Measurements from ENCODE around the gene SLC35G1.

The SLC35G1 gene

GRCh38 chr10:93893646-93894515 is at the start of gene SLC35G1:
TSS of gene SLC35G1 (plus strand) at chr10:93893978. CDS start at chr10:93894034, 56 bp downstream.
- DNase-seq, result peak; percentile 42

- DNase-seq, result no peak
Observed at GRCh38 chr10:93844979-93845626, 48.7 kb upstream of the SLC35G1 start.

GRCh38 chr10:93849593-93849992 is 44.2 kb upstream of the SLC35G1 start:
- DNase-seq, result no peak

DNA sequence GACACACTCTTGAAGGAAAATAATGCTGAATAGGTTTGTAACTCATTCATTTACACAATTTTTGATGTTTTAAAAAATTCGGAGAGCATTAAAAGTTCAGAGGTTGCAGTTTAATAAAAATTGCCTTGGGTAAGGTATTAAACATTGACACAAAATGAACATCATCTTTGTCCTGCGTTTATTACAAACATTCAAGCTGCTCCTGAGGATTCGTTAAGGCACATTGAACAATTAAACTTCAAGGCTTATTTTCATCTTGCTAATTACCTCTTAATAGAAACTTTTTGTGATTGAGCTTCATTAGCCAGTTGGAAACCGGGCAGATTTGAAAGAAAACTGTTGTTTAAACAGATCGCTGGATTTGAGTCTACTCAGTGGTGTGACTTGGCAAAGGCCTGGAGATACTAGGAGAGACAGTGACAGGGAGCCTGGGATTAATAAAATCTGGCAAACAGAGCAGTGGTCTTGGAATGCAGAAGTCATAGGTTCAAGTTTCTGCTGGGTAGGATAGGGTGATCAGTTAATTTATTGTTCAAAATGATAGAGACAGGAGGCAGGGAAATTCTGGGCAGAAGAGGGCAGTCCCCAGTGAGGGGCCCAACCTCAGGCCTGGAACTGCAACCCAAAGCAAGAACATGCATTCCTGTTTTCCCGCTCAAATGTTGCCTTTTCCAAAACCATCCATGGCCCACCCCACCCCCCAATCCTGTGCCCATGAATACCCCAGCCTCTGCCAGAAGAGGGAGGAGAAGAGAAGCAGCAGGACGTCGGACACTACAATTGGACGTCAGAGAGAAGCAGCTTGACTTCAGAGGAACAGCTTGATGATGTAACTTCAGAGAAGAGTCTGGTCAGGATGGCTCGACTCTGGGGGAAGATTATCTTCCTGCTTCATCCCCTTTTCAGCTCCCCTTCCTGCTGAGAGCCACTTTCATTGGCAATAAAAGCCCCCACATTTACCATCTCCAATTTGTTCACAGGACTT is 43.5 kb upstream of the SLC35G1 start:
- no peak for DNase-seq

- DNase-seq, result no peak
Observed at GRCh38 chr10:93851169-93851568, 42.6 kb upstream of the SLC35G1 start.

- no peak for DNase-seq
Observed at GRCh38 chr10:93852476-93853095, 41.2 kb upstream of the SLC35G1 start.

DNA sequence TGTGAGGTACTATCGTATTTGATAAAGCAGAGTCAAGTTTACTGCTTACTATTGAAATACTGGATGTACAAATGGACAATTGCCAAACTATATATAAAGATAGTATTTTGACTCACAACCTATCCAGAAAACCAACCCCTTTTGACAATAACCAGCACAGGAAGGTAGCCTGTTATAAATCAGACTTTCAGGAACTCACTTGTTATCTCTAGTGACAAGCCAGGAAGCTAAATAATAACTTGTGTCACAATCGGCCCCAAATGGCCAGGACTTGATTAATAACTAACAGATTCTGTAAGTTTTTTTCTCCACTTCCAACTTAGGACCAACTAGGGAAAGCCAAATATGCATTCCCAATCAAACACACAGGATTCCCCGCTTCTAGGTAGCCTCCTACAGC is 38.8 kb upstream of the SLC35G1 start:
- DNase-seq, result no peak

- DNase-seq, result no peak
Observed at GRCh38 chr10:93856349-93857145, 37.2 kb upstream of the SLC35G1 start.

- DNase-seq, result peak; percentile 25
Observed at GRCh38 chr10:93859049-93859655, 34.6 kb upstream of the SLC35G1 start.

DNA sequence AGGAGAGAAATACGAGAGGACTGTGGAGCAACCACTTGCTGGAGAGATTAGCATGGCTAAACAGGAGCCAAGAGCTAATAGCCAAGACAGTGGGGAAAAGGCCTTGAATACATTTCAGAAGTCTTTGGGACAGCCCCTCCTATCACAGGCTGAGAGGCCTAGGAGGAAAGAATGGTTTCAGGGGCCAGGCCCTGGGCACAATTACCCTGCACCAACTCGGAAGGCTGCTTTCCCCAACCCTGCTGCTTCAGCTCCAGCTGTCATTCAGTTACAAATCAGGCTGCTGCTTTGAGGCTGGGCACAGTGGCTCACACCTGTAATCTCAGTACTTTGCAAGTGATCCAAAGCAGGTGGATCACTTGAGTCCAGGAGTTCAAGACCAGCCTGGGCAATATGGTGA is 32.0 kb upstream of the SLC35G1 start:
- DNase-seq, result no peak

- no peak for DNase-seq
Observed at GRCh38 chr10:93865794-93866425, 27.9 kb upstream of the SLC35G1 start.

DNA sequence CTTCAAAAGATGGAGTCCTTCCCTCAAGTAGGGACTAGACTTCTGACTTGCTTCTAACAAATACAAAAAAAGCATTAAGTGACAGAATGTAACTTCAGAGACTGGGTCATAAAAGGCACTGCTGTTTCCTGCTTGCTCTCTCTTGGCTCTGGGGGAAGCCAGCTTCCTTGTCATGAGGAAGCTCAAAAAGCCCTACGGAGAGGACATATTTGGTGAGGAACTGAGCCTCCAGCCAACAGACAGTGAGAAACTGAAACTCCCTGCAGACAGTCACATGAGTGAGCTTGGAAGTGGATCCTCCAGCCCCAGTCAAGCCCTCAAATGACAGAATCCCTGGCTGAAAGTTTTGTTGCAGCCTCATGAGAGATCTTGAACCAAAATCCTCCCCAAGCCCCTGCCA is 26.3 kb upstream of the SLC35G1 start:
- no peak for DNase-seq

DNA sequence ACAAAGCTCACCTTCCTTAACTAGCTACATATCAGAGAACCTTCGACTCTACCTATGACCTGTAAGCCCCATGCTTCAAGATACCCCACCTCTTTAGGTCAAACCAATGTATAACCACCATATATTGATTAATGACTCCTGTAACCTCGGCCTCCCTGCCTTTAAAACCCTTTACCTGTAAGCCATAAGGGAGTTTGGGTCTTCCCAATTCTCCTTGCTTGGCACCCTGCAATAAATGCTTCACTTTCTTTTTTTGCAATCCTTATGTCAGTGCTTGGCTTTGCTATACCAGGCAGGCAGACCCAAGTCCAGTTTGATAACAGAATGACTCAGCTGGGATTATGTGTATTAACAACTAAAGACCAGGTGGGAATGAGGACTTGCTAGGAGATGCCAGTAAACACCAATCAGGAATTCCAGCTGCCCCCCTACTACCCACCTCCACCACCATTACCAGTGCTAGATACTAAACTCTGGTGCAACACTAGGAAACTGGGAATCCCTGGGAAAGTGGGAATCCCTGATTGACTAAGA is 22.0 kb upstream of the SLC35G1 start:
- DNase-seq, result no peak

DNA sequence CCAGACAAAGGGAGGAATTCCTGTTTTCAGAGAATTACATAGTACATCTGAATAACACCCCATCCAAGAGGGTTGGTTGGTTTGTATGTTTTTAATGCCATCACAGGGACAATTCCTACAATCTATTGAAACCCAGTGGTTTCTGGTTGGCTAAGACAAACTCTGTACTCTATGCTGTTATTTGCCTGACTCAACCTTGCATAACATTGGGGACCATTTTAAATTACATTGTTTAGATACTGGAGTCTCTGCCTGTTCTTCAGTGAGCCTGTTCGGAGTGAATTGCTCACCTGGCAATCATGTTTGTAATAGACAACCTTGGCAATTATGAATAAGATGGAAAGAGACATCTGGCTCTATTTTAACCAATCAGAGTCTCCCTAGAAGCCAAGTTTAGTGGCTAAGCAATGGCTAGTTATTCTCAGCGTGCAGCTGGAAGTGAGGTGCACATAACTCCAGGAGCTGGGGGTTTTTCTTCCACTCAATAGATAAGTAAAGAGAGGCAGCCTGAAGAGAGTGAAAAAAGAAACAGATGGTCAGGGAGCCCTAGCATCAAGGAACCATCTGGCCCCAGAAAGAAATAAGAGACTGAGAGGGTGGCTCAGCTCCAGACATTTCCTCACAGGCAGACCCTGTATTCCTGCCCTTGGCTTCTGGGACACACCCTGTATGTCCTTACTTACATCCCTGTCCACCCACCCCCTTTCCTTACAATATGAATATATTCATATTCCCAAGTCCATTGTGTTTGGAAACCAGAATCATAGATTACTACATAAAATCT is 21.2 kb upstream of the SLC35G1 start:
- DNase-seq, result peak; percentile 22

DNA sequence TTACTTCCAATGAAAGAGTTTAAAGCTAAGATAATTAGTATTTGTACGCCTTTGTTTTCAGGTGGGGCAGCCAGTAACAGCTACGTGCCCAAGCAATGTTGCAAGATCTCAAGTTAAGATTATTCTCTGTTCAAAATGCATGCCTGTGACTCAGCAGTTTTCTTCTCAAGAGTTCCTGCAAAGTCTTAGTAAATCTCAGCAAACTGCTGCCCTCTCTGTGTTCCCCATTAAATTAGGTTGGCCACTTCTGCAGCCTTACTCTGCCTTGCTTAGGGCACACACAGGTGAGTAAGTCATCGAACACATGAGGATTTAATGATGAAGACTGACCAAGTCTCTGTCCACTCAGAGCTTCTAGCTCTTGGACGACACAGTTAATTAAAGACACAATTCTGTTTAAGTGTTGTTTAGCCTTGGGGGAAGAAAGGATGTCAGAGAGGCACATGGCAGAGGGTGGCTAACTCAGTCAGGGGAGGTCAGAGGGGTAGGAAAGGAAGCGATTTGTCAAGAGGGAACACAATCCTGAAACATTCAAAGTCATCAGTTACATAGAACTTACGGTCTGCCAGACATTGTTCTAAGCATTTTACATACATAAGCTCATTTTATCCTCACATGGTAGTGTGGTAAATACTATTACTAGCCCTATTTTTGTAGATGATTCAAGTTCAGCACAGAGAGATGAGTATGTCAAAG is 20.2 kb upstream of the SLC35G1 start:
- DNase-seq, result no peak

- no peak for DNase-seq
Observed at GRCh38 chr10:93874309-93875031, 19.3 kb upstream of the SLC35G1 start.

DNA sequence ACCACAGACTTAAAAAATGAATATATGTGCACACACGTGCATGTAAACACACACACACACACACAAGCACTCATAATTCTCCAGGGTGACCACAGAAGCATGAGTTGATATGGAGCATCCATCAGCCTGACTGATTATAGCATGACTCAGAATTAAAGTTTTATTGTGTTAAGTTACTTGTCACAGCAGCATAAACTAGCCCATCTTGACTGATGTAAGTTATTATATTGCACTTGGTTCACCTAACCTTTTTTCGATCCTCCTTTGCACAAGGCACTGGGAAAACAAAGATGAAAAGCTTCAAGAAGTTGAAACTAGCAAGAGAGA is 18.8 kb upstream of the SLC35G1 start:
- DNase-seq, result no peak

DNA sequence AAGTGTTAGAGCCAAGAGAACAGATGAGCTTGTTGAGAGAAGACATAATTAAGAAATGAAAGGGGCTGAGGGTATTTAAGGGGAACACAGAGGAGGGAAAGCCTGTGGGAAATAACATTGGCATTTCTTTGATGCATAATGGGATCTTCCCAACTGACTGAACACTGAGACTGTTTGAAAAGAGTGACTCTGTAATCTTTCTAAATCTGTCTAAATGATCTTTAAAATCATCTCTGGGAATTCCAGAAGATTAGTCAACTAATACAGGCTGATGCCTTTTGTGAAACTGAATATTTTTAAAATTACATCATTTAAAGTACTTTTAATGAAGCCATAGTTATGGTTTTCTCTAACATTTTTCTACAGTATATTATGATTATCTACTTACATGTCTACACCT is 17.4 kb upstream of the SLC35G1 start:
- no peak for DNase-seq

DNA sequence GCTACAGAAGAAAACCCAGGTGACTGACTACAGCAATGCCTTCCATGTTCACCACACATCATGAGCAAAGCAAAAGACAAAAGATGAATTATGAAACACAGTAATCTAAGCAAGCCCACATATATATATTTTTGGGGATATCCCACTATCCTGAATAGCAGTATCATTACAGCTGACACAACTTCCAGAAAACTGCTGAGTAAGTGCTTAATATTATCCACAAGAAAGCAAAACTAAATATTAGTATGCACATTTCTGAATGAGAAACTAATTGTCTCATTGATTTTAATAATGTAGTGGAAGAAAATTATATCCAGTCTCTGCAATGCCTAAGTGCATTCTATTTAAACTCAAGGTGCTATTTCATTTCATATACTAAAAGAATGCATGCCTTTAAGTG is 14.5 kb upstream of the SLC35G1 start:
- no peak for DNase-seq
